Measurements from ENCODE around the gene ELFN1. TPM values are rescaled to one million over a fixed set of nuclear protein-coding genes. Genes with fewer than 3 reads are reported as not detected.

The ELFN1 gene
- polyA plus RNA-seq, 1 donor (not counting 4 experiments of a cell fraction or from before 2014, with no cell fraction given), result 0.03 TPM

DNA sequence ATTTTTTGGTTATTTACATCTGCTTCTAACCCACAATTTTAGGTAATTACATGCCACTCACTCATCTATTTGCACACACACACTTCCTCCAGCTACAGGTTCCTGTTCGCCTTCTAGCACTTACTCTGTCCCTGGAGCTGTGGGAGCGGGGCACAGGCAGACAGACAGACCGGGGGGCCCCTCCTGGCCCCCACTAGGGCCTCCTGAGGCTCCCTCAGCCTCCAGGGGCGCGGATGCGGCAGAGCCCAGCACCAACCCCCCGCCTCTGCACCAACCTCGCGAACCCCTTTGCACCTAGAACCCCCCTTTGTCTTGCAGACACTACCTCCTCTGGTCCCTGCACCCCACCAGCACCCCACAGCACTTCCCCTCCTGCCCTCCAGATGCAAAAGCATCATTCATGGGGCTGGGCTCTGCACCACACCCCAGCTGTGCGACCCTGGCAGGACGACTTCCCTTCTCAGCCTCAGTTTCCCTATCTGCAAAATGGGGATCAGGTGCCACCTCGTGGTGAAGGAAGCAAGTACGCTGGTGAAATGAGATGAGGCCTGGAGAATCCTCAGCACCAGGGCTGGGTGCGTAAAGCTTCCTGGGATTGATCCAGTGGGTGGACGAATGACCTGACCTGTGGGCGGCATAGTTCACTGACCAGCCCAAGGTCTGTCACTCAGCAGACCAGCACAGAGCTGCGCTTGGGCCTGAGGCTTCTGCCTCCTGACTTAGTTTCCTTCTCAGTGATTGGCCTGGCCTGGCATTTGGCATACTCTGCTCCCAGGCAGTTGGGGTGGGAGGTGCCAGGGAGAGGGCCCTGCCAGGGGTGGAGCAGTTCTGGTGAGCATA, 37.9 kb downstream of the ELFN1 start:
- no peaks in the 10 kb centered on the region for H3K4me1 ChIP-seq (ENCODE audit: control insufficient read depth, extremely low read depth, insufficient read depth, low read length)
- H2AFZ ChIP-seq (ENCODE audit: control insufficient read depth, low read length), result no peak overlapping the region
- FAIRE-seq, result no peak
- dilution Hi-C loops (cut with MboI; ENCODE audit: extremely low pct_ligation_motif_present, low sequenced_read_pairs), result no loop called here
- H3K9me3 ChIP-seq (ENCODE audit: control insufficient read depth, low read depth, low read length), result no peaks in the 10 kb centered on the region
- no peak overlapping the region for H3K27ac ChIP-seq (ENCODE audit: control insufficient read depth, insufficient read depth, low read length)
- no peaks in the 10 kb centered on the region for H3K79me2 ChIP-seq (ENCODE audit: control insufficient read depth, insufficient read depth, low read length)
- H3K4me3 ChIP-seq (ENCODE audit: control insufficient read depth in 2 of 3, extremely low read depth in 1 of 3, insufficient read depth in 2 of 3, low read depth in 1 of 3, low read length in 3 of 3), result no peak overlapping the region
- no peaks in the 10 kb centered on the region for H3K9me1 ChIP-seq (ENCODE audit: control insufficient read depth, extremely low read depth, insufficient read depth, low read length)
- H3K9ac ChIP-seq (ENCODE audit: control insufficient read depth, extremely low read depth, insufficient read depth, low read length), result no peak overlapping the region
- TF ChIP-seq CTCF (optimal IDR thresholded peaks at IDR 0.05 in 1 of 3, IDR thresholded peaks at IDR 0.05 in 1 of 3, conservative IDR thresholded peaks at IDR 0.05 in 1 of 3; ENCODE audit: extremely low read depth in 1 of 3, insufficient read depth in 2 of 3, low read length in 3 of 3) (peak in 2 of 3 experiments; percentile 31 to 47), EZH2 (IDR thresholded peaks at IDR 0.05; ENCODE audit: low read length) (no peak)
- no peak overlapping the region for H3K4me2 ChIP-seq (ENCODE audit: control insufficient read depth, extremely low read depth, insufficient read depth, low read depth, low read length)
- no peaks in the 10 kb centered on the region for H4K20me1 ChIP-seq (ENCODE audit: control insufficient read depth, extremely low read depth, insufficient read depth, low read length)
- no peaks in the 10 kb centered on the region for H3K36me3 ChIP-seq (ENCODE audit: control insufficient read depth in 2 of 2, extremely low read depth in 1 of 2, insufficient read depth in 2 of 2, low read length in 2 of 2)
- H3K27me3 ChIP-seq (ENCODE audit: control insufficient read depth, extremely low read depth, insufficient read depth, low read length), result peaks cover 13% of the 10 kb centered on the region
- no peak for DNase-seq (ENCODE audit: low read depth, low spot score)

DNA sequence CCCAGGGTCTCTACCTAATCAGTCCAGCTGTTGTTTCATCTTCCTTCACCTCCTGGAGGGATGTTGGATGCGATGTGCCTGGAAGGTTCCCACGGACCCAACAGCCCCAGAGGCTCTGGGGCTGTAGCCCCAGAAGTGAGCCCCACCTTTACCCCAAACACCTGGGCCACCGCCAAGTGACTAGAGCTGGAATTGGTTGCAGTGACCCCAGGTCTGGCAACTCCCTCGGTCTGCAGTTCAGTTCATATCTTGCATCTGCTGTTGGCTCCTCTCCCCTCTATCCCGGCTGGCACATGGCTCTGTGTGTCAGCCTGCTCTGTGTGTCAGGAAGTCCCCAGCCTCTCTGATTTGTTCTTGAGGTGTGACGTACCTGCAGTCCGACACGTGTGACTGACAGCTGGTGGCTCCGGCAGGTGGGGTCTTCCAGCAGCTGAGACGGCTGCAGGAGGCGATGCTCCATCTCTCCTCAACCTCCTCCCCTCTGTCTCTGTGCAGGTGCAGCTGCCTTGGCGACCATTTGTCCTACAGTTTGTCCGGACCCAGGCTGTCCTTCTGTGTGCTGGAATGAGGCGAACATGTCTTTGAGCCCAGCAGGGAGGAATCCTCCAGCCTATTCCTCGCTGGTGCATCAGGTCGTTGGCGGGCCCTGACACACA, 38.6 kb downstream of the ELFN1 start:
- peaks cover 13% of the 10 kb centered on the region for H3K27me3 ChIP-seq (ENCODE audit: control insufficient read depth, extremely low read depth, insufficient read depth, low read length)
- no peak overlapping the region for H3K9ac ChIP-seq (ENCODE audit: control insufficient read depth, extremely low read depth, insufficient read depth, low read length)
- H3K79me2 ChIP-seq (ENCODE audit: control insufficient read depth, insufficient read depth, low read length), result no peaks in the 10 kb centered on the region
- H3K4me2 ChIP-seq (ENCODE audit: control insufficient read depth, extremely low read depth, insufficient read depth, low read depth, low read length), result no peak overlapping the region
- dilution Hi-C loops (cut with MboI; ENCODE audit: extremely low pct_ligation_motif_present, low sequenced_read_pairs), result no loop called here
- no peaks in the 10 kb centered on the region for H3K4me1 ChIP-seq (ENCODE audit: control insufficient read depth, extremely low read depth, insufficient read depth, low read length)
- no peak for TF ChIP-seq CTCF (optimal IDR thresholded peaks at IDR 0.05 in 1 of 3, IDR thresholded peaks at IDR 0.05 in 1 of 3, conservative IDR thresholded peaks at IDR 0.05 in 1 of 3; ENCODE audit: extremely low read depth in 1 of 3, insufficient read depth in 2 of 3, low read length in 3 of 3)
- no peak for TF ChIP-seq EZH2 (IDR thresholded peaks at IDR 0.05; ENCODE audit: low read length)
- H3K36me3 ChIP-seq (ENCODE audit: control insufficient read depth in 2 of 2, extremely low read depth in 1 of 2, insufficient read depth in 2 of 2, low read length in 2 of 2), result no peaks in the 10 kb centered on the region
- no peak overlapping the region for H2AFZ ChIP-seq (ENCODE audit: control insufficient read depth, low read length)
- DNase-seq (ENCODE audit: low read depth, low spot score), result no peak
- no peak overlapping the region for H3K4me3 ChIP-seq (ENCODE audit: control insufficient read depth in 2 of 3, extremely low read depth in 1 of 3, insufficient read depth in 2 of 3, low read depth in 1 of 3, low read length in 3 of 3)
- H4K20me1 ChIP-seq (ENCODE audit: control insufficient read depth, extremely low read depth, insufficient read depth, low read length), result no peaks in the 10 kb centered on the region
- H3K9me3 ChIP-seq (ENCODE audit: control insufficient read depth, low read depth, low read length), result no peaks in the 10 kb centered on the region
- no peak overlapping the region for H3K27ac ChIP-seq (ENCODE audit: control insufficient read depth, insufficient read depth, low read length)
- no peaks in the 10 kb centered on the region for H3K9me1 ChIP-seq (ENCODE audit: control insufficient read depth, extremely low read depth, insufficient read depth, low read length)
- no peak for FAIRE-seq

All from keratinocyte (primary cell).